PFSK-1 (cell line): Measurements from ENCODE around the gene TYK2.

Source experiments
- POLR2AphosphoS5 ChIP-seq: IDR thresholded peaks from 2 replicates; pipeline ENCODE4 v1.6.1; 2012; ENCODE audit warnings: low read depth, mild to moderate bottlenecking, control low read depth, low read length, moderate library complexity
- REST ChIP-seq, 2 experiments: IDR thresholded peaks; 2 replicates each; pipeline versions ENCODE4 v1.6.1 to v1.8.0; 2011 to 2012; ENCODE audit warnings: low read depth in 2 of 2, low read length in 2 of 2, control low read depth in 1 of 2, inconsistent platforms in 1 of 2, mild to moderate bottlenecking in 1 of 2, moderate library complexity in 1 of 2; ENCODE audit not compliant: insufficient read depth in 1 of 2
- SIN3A ChIP-seq: IDR thresholded peaks from 2 replicates; pipeline ENCODE4 v1.6.1; 2012; ENCODE audit warnings: mild to moderate bottlenecking, low read length, moderate library complexity, borderline replicate concordance; ENCODE audit not compliant: insufficient read depth
- TAF1 ChIP-seq: IDR thresholded peaks from 2 replicates; pipeline ENCODE4 v1.6.1; 2012; ENCODE audit warnings: low read length, control low read depth, borderline replicate concordance; ENCODE audit not compliant: insufficient read depth

- TF ChIP-seq POLR2AphosphoS5 (no peak), TAF1 (no peak), SIN3A (no peak), REST (IDR thresholded peaks at IDR 0.05; ENCODE audit: insufficient read depth in 1 of 2, low read depth in 2 of 2, low read length in 2 of 2) (no peak)
These were observed 35.6 kb downstream of the TYK2 start for GRCh38 chr19:10344780-10345179.
